Activated CD4-positive, alpha-beta T cell treated with anti-CD3 and anti-CD28 coated beads, Interleukin-2, amount 50 U/mL, for 24 hours (primary cell): ENCODE measurements around the gene DCN.

Experiments
- DNase-seq, 2 donors: peaks; one replicate each; pipeline ENCODE4 v3.0.0-alpha.2; 2020; ENCODE audit warnings: low read depth in 1 of 2, low spot score in 1 of 2

Gene DCN

GRCh38 chr12:91186156-91186555, 3.5 kb upstream of the DCN start:
- DNase-seq, result no peak

GRCh38 chr12:91185421-91185820, 2.8 kb upstream of the DCN start:
- no peak for DNase-seq

- no peak for DNase-seq
Observed at GRCh38 chr12:91183551-91183950, 934 bp upstream of the DCN start.

GRCh38 chr12:91180582-91181395, 1.8 kb downstream of the DCN start:
- DNase-seq, result no peak

GRCh38 chr12:91179966-91180561, 2.6 kb downstream of the DCN start:
- no peak for DNase-seq

GRCh38 chr12:91179315-91179714, 3.3 kb downstream of the DCN start:
- DNase-seq, result no peak

- no peak for DNase-seq
Observed at GRCh38 chr12:91178781-91179180, 3.8 kb downstream of the DCN start.

GRCh38 chr12:91178139-91178561, 4.5 kb downstream of the DCN start:
- DNase-seq, result no peak

- DNase-seq, result no peak
Observed at GRCh38 chr12:91177381-91177780, 5.2 kb downstream of the DCN start.

- DNase-seq, result no peak
Observed at GRCh38 chr12:91176915-91177314, 5.7 kb downstream of the DCN start.

- no peak for DNase-seq
Observed at GRCh38 chr12:91176358-91176757, 6.3 kb downstream of the DCN start.

- no peak for DNase-seq
Observed at GRCh38 chr12:91173124-91173523, 9.5 kb downstream of the DCN start.

- DNase-seq, result no peak
Observed at GRCh38 chr12:91172096-91172495, 10.5 kb downstream of the DCN start.

GRCh38 chr12:91171476-91171875, 11.1 kb downstream of the DCN start:
- DNase-seq, result no peak

GRCh38 chr12:91163116-91163515, 19.5 kb downstream of the DCN start:
- DNase-seq, result no peak

- DNase-seq, result no peak
Observed at GRCh38 chr12:91161009-91161408, 21.6 kb downstream of the DCN start.

- no peak for DNase-seq
Observed at GRCh38 chr12:91155990-91156389, 26.6 kb downstream of the DCN start.

GRCh38 chr12:91154131-91154530, 28.5 kb downstream of the DCN start:
- DNase-seq, result no peak

- no peak for DNase-seq
Observed at GRCh38 chr12:91144053-91144452, 38.6 kb downstream of the DCN start.

GRCh38 chr12:91143206-91143605, 39.4 kb downstream of the DCN start:
- no peak for DNase-seq

- DNase-seq, result no peak
Observed at GRCh38 chr12:91142221-91142631, 40.4 kb downstream of the DCN start.

GRCh38 chr12:91140026-91140931, 42.3 kb downstream of the DCN start:
- DNase-seq, result no peak
